HAP-1 (cell line): Measurements from ENCODE around the gene RAB14.

Experiments used
- DNase-seq, 2 experiments: peaks; one replicate each; pipeline ENCODE4 v3.0.0-alpha.2; 2016 to 2020; ENCODE audit warnings: low spot score in 2 of 2
- H3K27me3 ChIP-seq: fragments of 250-450 bp; sonication (Bioruptor Pico); 2 replicates; pipeline ENCODE4 v1.5.1; 2020; ENCODE audit warnings: low read depth, mild to moderate bottlenecking, moderate library complexity
- H3K36me3 ChIP-seq: fragments of 250-450 bp; sonication (Bioruptor Pico); replicated peaks from 2 replicates; pipeline ENCODE4 v1.5.1; 2020; ENCODE audit warnings: mild to moderate bottlenecking
- H3K4me1 ChIP-seq: fragments of 250-450 bp; sonication (Bioruptor Pico); 2 replicates; pipeline ENCODE4 v1.5.1; 2020; ENCODE audit warnings: mild to moderate bottlenecking
- H3K4me3 ChIP-seq: fragments of 250-450 bp; sonication (Bioruptor Pico); 2 replicates; pipeline ENCODE4 v1.5.1; 2020; ENCODE audit warnings: mild to moderate bottlenecking, moderate library complexity
- H3K9me3 ChIP-seq: fragments of 250-450 bp; sonication (Bioruptor Pico); 2 replicates; pipeline ENCODE4 v1.5.1; 2020; ENCODE audit warnings: mild to moderate bottlenecking, moderate library complexity
- in situ Hi-C: fragments of 300-500 bp; cut with MboI; formaldehyde crosslinking; loops from 3 replicates; pipeline ENCODE4 v1.14.3; 2020; ENCODE audit warnings: low sequenced_read_pairs, inconsistent platforms, mixed read lengths

Gene RAB14

GRCh38 chr9:121213136-121213806 lies 11.6 kb upstream of the RAB14 start:
- Histone ChIP-seq H3K36me3 (no peaks in the 10 kb centered on the region), H3K9me3 (no peaks in the 10 kb centered on the region), H3K4me1 (peaks cover 3% of the 10 kb centered on the region; the same call in 1 of the 2 replicates), H3K27me3 (no peaks in the 10 kb centered on the region), H3K4me3 (no peak overlapping the region)
- in situ Hi-C loops, result loop anchor here (5.0 kb wide), 2 partner anchors 69 to 184 kb away; no protein-coding TSS in a partner anchor
- DNase-seq, result peak; percentile 86 to 93

GRCh38 chr9:121210536-121210935 lies 8.9 kb upstream of the RAB14 start:
- H3K4me3 ChIP-seq, result no peak overlapping the region
- in situ Hi-C loops, result loop anchor here (5.0 kb wide), 2 partner anchors 72 to 187 kb away; no protein-coding TSS in a partner anchor
- no peaks in the 10 kb centered on the region for H3K27me3 ChIP-seq
- no peaks in the 10 kb centered on the region; the same call in 1 of the 2 replicates for H3K9me3 ChIP-seq
- no peaks in the 10 kb centered on the region for H3K36me3 ChIP-seq
- no peak for DNase-seq
- H3K4me1 ChIP-seq, result peaks cover 3% of the 10 kb centered on the region; the same call in 1 of the 2 replicates

- Histone ChIP-seq H3K27me3 (no peaks in the 10 kb centered on the region), H3K36me3 (no peaks in the 10 kb centered on the region), H3K4me3 (no peak overlapping the region), H3K9me3 (no peaks in the 10 kb centered on the region; the same call in 1 of the 2 replicates), H3K4me1 (peaks cover under 1% of the 10 kb centered on the region)
- DNase-seq, result no peak
- in situ Hi-C loops, result no loop called here
Measured at GRCh38 chr9:121207371-121207940, 5.8 kb upstream of the RAB14 start.

GRCh38 chr9:121206516-121207370 lies 5.1 kb upstream of the RAB14 start:
- Histone ChIP-seq H3K36me3 (no peaks in the 10 kb centered on the region), H3K4me3 (no peak overlapping the region), H3K4me1 (peaks cover 4% of the 10 kb centered on the region), H3K9me3 (no peaks in the 10 kb centered on the region; the same call in 1 of the 2 replicates), H3K27me3 (no peaks in the 10 kb centered on the region)
- in situ Hi-C loops, result no loop called here
- DNase-seq, result no peak

- Histone ChIP-seq H3K36me3 (no peaks in the 10 kb centered on the region), H3K4me3 (no peak overlapping the region), H3K27me3 (no peaks in the 10 kb centered on the region), H3K4me1 (peaks cover 7% of the 10 kb centered on the region), H3K9me3 (no peaks in the 10 kb centered on the region; the same call in 1 of the 2 replicates)
- DNase-seq, result no peak
- in situ Hi-C loops, result no loop called here
Measured at GRCh38 chr9:121204611-121205010, 2.9 kb upstream of the RAB14 start.

GRCh38 chr9:121204121-121204520 lies 2.5 kb upstream of the RAB14 start:
- Histone ChIP-seq H3K36me3 (no peaks in the 10 kb centered on the region), H3K4me1 (peaks cover 12% of the 10 kb centered on the region), H3K9me3 (no peaks in the 10 kb centered on the region; the same call in 1 of the 2 replicates), H3K4me3 (no peak overlapping the region), H3K27me3 (no peaks in the 10 kb centered on the region)
- no peak for DNase-seq
- in situ Hi-C loops, result no loop called here

- Histone ChIP-seq H3K9me3 (no peaks in the 10 kb centered on the region), H3K4me3 (peak overlapping the region; percentile 76), H3K36me3 (no peaks in the 10 kb centered on the region), H3K4me1 (peaks cover 22% of the 10 kb centered on the region), H3K27me3 (no peaks in the 10 kb centered on the region)
- in situ Hi-C loops, result no loop called here
- DNase-seq, result peak in 1 of 2 experiments; percentile 55
Measured at GRCh38 chr9:121201045-121201737, 478 bp downstream of the RAB14 start.

GRCh38 chr9:121200356-121200755 lies 1.3 kb downstream of the RAB14 start:
- no peak for DNase-seq
- Histone ChIP-seq H3K36me3 (no peaks in the 10 kb centered on the region), H3K4me3 (peak overlapping the region; percentile 76), H3K4me1 (peaks cover 30% of the 10 kb centered on the region), H3K27me3 (no peaks in the 10 kb centered on the region), H3K9me3 (no peaks in the 10 kb centered on the region)
- in situ Hi-C loops, result no loop called here

GRCh38 chr9:121199921-121200320 lies 1.7 kb downstream of the RAB14 start:
- DNase-seq, result no peak
- Histone ChIP-seq H3K9me3 (no peaks in the 10 kb centered on the region), H3K36me3 (no peaks in the 10 kb centered on the region), H3K4me1 (peaks cover 30% of the 10 kb centered on the region), H3K27me3 (no peaks in the 10 kb centered on the region), H3K4me3 (peak overlapping the region; percentile 76)
- in situ Hi-C loops, result no loop called here

- H3K27me3 ChIP-seq, result no peaks in the 10 kb centered on the region
- H3K4me3 ChIP-seq, result no peak overlapping the region
- DNase-seq, result no peak
- peaks cover 30% of the 10 kb centered on the region for H3K4me1 ChIP-seq
- in situ Hi-C loops, result no loop called here
- H3K36me3 ChIP-seq, result no peaks in the 10 kb centered on the region
- no peaks in the 10 kb centered on the region for H3K9me3 ChIP-seq
Measured at GRCh38 chr9:121198512-121199042, 3.1 kb downstream of the RAB14 start.

GRCh38 chr9:121197132-121197531 lies 4.5 kb downstream of the RAB14 start:
- H3K4me1 ChIP-seq, result peaks cover 35% of the 10 kb centered on the region
- no peak overlapping the region for H3K4me3 ChIP-seq
- no peak for DNase-seq
- H3K36me3 ChIP-seq, result no peaks in the 10 kb centered on the region
- no peaks in the 10 kb centered on the region for H3K9me3 ChIP-seq
- no peaks in the 10 kb centered on the region for H3K27me3 ChIP-seq
- in situ Hi-C loops, result no loop called here

- Histone ChIP-seq H3K9me3 (no peaks in the 10 kb centered on the region), H3K4me1 (peaks cover 35% of the 10 kb centered on the region), H3K36me3 (no peaks in the 10 kb centered on the region), H3K27me3 (no peaks in the 10 kb centered on the region), H3K4me3 (no peak overlapping the region)
- in situ Hi-C loops, result no loop called here
- DNase-seq, result no peak
Measured at GRCh38 chr9:121196389-121196788, 5.3 kb downstream of the RAB14 start.

- H3K4me1 ChIP-seq, result peaks cover 32% of the 10 kb centered on the region
- H3K4me3 ChIP-seq, result no peak overlapping the region
- H3K9me3 ChIP-seq, result no peaks in the 10 kb centered on the region
- in situ Hi-C loops, result no loop called here
- no peaks in the 10 kb centered on the region for H3K27me3 ChIP-seq
- DNase-seq, result no peak
- no peaks in the 10 kb centered on the region for H3K36me3 ChIP-seq
Measured at GRCh38 chr9:121194730-121195129, 6.9 kb downstream of the RAB14 start.
